Stimulated activated CD8-positive, alpha-beta memory T cell treated with anti-CD3 and anti-CD28 coated beads, Interleukin-12 subunit alpha, Interleukin-12 subunit beta, amount 100 ng/mL, for 24 hours (primary cell): ENCODE results near the gene RPL5.

Experiments used
- DNase-seq: peaks from one replicate; pipeline ENCODE4 v3.0.0-alpha.2; 2020; ENCODE audit errors: extremely low read depth

The RPL5 gene

GRCh38 chr1:92855236-92855635 lies 23.4 kb downstream of the RPL5 start:
- no peak for DNase-seq

- no peak for DNase-seq
These were observed 26.0 kb downstream of the RPL5 start for GRCh38 chr1:92857817-92858216.

- DNase-seq = no peak
These were observed 26.9 kb downstream of the RPL5 start for GRCh38 chr1:92858564-92859399.

GRCh38 chr1:92859400-92860039 lies 27.7 kb downstream of the RPL5 start:
- no peak for DNase-seq

- no peak for DNase-seq
These were observed 30.8 kb downstream of the RPL5 start for GRCh38 chr1:92862605-92863004.

- DNase-seq = no peak
These were observed 32.3 kb downstream of the RPL5 start for GRCh38 chr1:92864131-92864530.

GRCh38 chr1:92870591-92870990 lies 38.8 kb downstream of the RPL5 start:
- DNase-seq = no peak

GRCh38 chr1:92872719-92873118 lies 40.9 kb downstream of the RPL5 start:
- no peak for DNase-seq

- no peak for DNase-seq
These were observed 43.1 kb downstream of the RPL5 start for GRCh38 chr1:92874987-92875386.

- no peak for DNase-seq
These were observed 44.5 kb downstream of the RPL5 start for GRCh38 chr1:92876351-92876750.

GRCh38 chr1:92877081-92877711 lies 45.4 kb downstream of the RPL5 start:
- DNase-seq = no peak

GRCh38 chr1:92877792-92878191 lies 46.0 kb downstream of the RPL5 start:
- no peak for DNase-seq

GRCh38 chr1:92879316-92879968 lies 47.6 kb downstream of the RPL5 start:
- DNase-seq = no peak

GRCh38 chr1:92881391-92881790 lies 49.6 kb downstream of the RPL5 start:
- no peak for DNase-seq

GRCh38 chr1:92882819-92883218 lies 51.0 kb downstream of the RPL5 start:
- no peak for DNase-seq

- no peak for DNase-seq
These were observed 51.5 kb downstream of the RPL5 start for GRCh38 chr1:92883297-92883696.

- no peak for DNase-seq
These were observed 52.4 kb downstream of the RPL5 start for GRCh38 chr1:92884195-92884594.

- DNase-seq = no peak
These were observed 55.1 kb downstream of the RPL5 start for GRCh38 chr1:92886886-92887419.

- DNase-seq = no peak
These were observed 55.6 kb downstream of the RPL5 start for GRCh38 chr1:92887465-92887864.
